Stimulated activated CD8-positive, alpha-beta memory T cell treated with anti-CD3 and anti-CD28 coated beads, Interleukin-7, amount 100 ng/mL, for 48 hours (primary cell): ENCODE measurements around the gene AFF3.
"Not testable (repeated sequence)": the region's sequence is repeated elsewhere in the genome, so short reads cannot be mapped to it uniquely, and the experiment has no call there.

Experiments used
- DNase-seq, 2 donors: peaks; one replicate each; pipeline ENCODE4 v3.0.0-alpha.2; 2020; ENCODE audit warnings: low read depth in 1 of 2; ENCODE audit errors: extremely low read depth in 1 of 2

The AFF3 gene

GRCh38 chr2:99689145-99689742 is 453.1 kb downstream of the AFF3 start:
- no peak for DNase-seq

- DNase-seq: no peak
Observed at GRCh38 chr2:99688699-99689098, 453.7 kb downstream of the AFF3 start.

GRCh38 chr2:99682275-99683060 is 459.9 kb downstream of the AFF3 start:
- no peak for DNase-seq

GRCh38 chr2:99680946-99681345 is 461.4 kb downstream of the AFF3 start:
- no peak for DNase-seq

GRCh38 chr2:99679518-99679917 is 462.9 kb downstream of the AFF3 start:
- DNase-seq: no peak

- no peak for DNase-seq
Observed at GRCh38 chr2:99678625-99679024, 463.8 kb downstream of the AFF3 start.

- no peak for DNase-seq
Observed at GRCh38 chr2:99677814-99678213, 464.6 kb downstream of the AFF3 start.

GRCh38 chr2:99675130-99675661 is 467.2 kb downstream of the AFF3 start:
- no peak for DNase-seq

GRCh38 chr2:99674090-99674489 is 468.3 kb downstream of the AFF3 start:
- DNase-seq: no peak

- no peak for DNase-seq
Observed at GRCh38 chr2:99672766-99673350, 469.5 kb downstream of the AFF3 start.

- no peak for DNase-seq
Observed at GRCh38 chr2:99670768-99671734, 471.3 kb downstream of the AFF3 start.

GRCh38 chr2:99666256-99666655 is 476.1 kb downstream of the AFF3 start:
- no peak for DNase-seq

GRCh38 chr2:99663641-99664040 is 478.7 kb downstream of the AFF3 start:
- no peak for DNase-seq

GRCh38 chr2:99662761-99663341 is 479.5 kb downstream of the AFF3 start:
- no peak for DNase-seq

GRCh38 chr2:99661761-99662160 is 480.6 kb downstream of the AFF3 start:
- not testable (repeated sequence) for DNase-seq

GRCh38 chr2:99660616-99661406 is 481.6 kb downstream of the AFF3 start:
- DNase-seq: no peak

- DNase-seq: no peak
Observed at GRCh38 chr2:99659874-99660273, 482.5 kb downstream of the AFF3 start.

- DNase-seq: no peak
Observed at GRCh38 chr2:99657691-99658258, 484.6 kb downstream of the AFF3 start.

- no peak for DNase-seq
Observed at GRCh38 chr2:99656994-99657393, 485.4 kb downstream of the AFF3 start.
